ENCODE results near the gene EIF2S1. TPM values are rescaled to one million over a fixed set of nuclear protein-coding genes. Genes with fewer than 3 reads are reported as not detected.
A peak's percentile ranks its signal among the peaks of the same experiment; 100 is the strongest.

EIF2S1 gene
- total RNA-seq, 1 experiment from 2014 or later, result 116 TPM

DNA sequence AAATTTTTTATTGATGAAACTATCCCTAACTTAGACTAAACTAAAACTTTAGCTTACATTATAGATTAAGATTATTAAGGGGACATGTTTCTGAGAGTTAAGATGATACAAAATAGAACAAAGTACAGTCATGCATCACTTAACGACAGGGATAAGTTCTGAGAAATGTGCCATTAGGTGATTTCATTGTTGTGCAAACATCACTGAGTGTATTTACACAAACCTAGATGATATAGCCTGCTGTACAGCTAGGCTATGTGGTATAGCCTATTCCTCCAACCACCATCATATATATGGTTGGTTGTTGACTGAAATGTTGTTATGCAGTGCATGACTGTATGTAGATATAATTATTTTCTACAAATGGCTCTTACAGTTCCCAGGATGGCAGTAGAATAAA is 47.0 kb upstream of the EIF2S1 start:
- POLR2A ChIA-PET, result no interaction called here
- ATAC-seq (peak; percentile 53; the same call in 1 of the 2 replicates), DNase-seq (ENCODE audit: low read depth, low spot score) (no peak)

DNA sequence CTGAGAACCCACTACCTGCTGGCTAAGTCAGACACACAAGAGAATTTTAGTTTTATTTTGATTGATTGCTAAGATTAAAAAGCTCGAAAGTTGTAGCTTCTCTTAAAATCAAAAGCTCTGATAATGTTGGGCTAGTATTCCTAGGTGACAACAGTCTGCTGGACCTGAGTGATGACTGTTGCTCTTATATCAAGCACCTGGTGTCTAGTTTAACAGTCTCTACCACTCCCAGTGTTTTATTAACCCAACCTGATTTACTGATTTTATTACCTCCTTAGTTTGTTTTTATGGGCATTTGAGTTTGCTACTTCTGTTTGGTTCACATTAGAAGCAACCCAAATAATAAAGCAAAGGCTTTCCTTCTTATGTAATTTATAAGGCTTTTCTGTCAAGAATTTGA is 42.3 kb upstream of the EIF2S1 start:
- TF ChIP-seq POLR2AphosphoS5 (IDR thresholded peaks at IDR 0.05; ENCODE audit: low read depth, low read length) (no peak), TCF7L2 (IDR thresholded peaks at IDR 0.05; ENCODE audit: low read depth, low read length) (no peak), SIN3A (IDR thresholded peaks at IDR 0.05; ENCODE audit: borderline replicate concordance, insufficient read depth, low read depth, low read length) (no peak)
- TF ChIP-seq, protein P1, sequence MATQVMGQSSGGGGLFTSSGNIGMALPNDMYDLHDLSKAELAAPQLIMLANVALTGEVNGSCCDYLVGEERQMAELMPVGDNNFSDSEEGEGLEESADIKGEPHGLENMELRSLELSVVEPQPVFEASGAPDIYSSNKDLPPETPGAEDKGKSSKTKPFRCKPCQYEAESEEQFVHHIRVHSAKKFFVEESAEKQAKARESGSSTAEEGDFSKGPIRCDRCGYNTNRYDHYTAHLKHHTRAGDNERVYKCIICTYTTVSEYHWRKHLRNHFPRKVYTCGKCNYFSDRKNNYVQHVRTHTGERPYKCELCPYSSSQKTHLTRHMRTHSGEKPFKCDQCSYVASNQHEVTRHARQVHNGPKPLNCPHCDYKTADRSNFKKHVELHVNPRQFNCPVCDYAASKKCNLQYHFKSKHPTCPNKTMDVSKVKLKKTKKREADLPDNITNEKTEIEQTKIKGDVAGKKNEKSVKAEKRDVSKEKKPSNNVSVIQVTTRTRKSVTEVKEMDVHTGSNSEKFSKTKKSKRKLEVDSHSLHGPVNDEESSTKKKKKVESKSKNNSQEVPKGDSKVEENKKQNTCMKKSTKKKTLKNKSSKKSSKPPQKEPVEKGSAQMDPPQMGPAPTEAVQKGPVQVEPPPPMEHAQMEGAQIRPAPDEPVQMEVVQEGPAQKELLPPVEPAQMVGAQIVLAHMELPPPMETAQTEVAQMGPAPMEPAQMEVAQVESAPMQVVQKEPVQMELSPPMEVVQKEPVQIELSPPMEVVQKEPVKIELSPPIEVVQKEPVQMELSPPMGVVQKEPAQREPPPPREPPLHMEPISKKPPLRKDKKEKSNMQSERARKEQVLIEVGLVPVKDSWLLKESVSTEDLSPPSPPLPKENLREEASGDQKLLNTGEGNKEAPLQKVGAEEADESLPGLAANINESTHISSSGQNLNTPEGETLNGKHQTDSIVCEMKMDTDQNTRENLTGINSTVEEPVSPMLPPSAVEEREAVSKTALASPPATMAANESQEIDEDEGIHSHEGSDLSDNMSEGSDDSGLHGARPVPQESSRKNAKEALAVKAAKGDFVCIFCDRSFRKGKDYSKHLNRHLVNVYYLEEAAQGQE (IDR thresholded peaks at IDR 0.05; ENCODE audit: insufficient read depth in 1 of 2, low read depth in 2 of 2, low read length in 1 of 2), result no peak
- TF ChIP-seq, protein P2, sequence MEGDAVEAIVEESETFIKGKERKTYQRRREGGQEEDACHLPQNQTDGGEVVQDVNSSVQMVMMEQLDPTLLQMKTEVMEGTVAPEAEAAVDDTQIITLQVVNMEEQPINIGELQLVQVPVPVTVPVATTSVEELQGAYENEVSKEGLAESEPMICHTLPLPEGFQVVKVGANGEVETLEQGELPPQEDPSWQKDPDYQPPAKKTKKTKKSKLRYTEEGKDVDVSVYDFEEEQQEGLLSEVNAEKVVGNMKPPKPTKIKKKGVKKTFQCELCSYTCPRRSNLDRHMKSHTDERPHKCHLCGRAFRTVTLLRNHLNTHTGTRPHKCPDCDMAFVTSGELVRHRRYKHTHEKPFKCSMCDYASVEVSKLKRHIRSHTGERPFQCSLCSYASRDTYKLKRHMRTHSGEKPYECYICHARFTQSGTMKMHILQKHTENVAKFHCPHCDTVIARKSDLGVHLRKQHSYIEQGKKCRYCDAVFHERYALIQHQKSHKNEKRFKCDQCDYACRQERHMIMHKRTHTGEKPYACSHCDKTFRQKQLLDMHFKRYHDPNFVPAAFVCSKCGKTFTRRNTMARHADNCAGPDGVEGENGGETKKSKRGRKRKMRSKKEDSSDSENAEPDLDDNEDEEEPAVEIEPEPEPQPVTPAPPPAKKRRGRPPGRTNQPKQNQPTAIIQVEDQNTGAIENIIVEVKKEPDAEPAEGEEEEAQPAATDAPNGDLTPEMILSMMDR (IDR thresholded peaks at IDR 0.05), result no peak
- CTCF ChIA-PET, result no interaction called here
- BruUV-seq (replicated peaks), result no TSS peak
- in situ Hi-C loops (cut with HindIII; ENCODE audit: low pct_unique_long_range_greater_than_20kb, low sequenced_read_pairs) (no loop called here), intact Hi-C loops (cut with micrococcal nuclease; ENCODE audit: unreplicated experiment) (no loop called here)
- POLR2A ChIA-PET, result no interaction called here
- Histone ChIP-seq H3K27me3 (ENCODE audit: control insufficient read depth, insufficient read depth, low read length) (no peaks in the 10 kb centered on the region), H3K27ac (ENCODE audit: low read length) (no peak overlapping the region), H3K4me1 (ENCODE audit: control insufficient read depth, insufficient read depth, low read length) (peaks cover 3% of the 10 kb centered on the region; the same call in 1 of the 2 replicates), H3K4me3 (ENCODE audit: low read depth in 2 of 2, low read length in 2 of 2) (no peak overlapping the region), H3K36me3 (ENCODE audit: control insufficient read depth, insufficient read depth, low read length) (peaks cover 48% of the 10 kb centered on the region), H3K9me3 (ENCODE audit: control insufficient read depth, insufficient read depth, low read depth, low read length) (no peaks in the 10 kb centered on the region)
- DNase-seq (ENCODE audit: low read depth, low spot score) (no peak), ATAC-seq (no peak)

More for the DNA sequence above, 47.0 kb upstream of the EIF2S1 start:
- peaks cover 11% of the 10 kb centered on the region; the same call in 1 of the 2 replicates for H3K4me1 ChIP-seq (ENCODE audit: control insufficient read depth, insufficient read depth, low read length)
- no peak overlapping the region for H3K4me3 ChIP-seq (ENCODE audit: low read depth in 2 of 2, low read length in 2 of 2)
- H3K36me3 ChIP-seq (ENCODE audit: control insufficient read depth, insufficient read depth, low read length), result peaks cover 27% of the 10 kb centered on the region
- H3K27ac ChIP-seq (ENCODE audit: low read length), result no peak overlapping the region
- CTCF ChIA-PET, result no interaction called here
- H3K9me3 ChIP-seq (ENCODE audit: control insufficient read depth, insufficient read depth, low read depth, low read length), result no peaks in the 10 kb centered on the region
- in situ Hi-C loops (cut with HindIII; ENCODE audit: low pct_unique_long_range_greater_than_20kb, low sequenced_read_pairs), result no loop called here
- intact Hi-C loops (cut with micrococcal nuclease; ENCODE audit: unreplicated experiment), result no loop called here
- H3K27me3 ChIP-seq (ENCODE audit: control insufficient read depth, insufficient read depth, low read length), result no peaks in the 10 kb centered on the region
- TF ChIP-seq, protein P1 (IDR thresholded peaks at IDR 0.05; ENCODE audit: insufficient read depth in 1 of 2, low read depth in 2 of 2, low read length in 1 of 2), result no peak
- no peak for TF ChIP-seq SIN3A (IDR thresholded peaks at IDR 0.05; ENCODE audit: borderline replicate concordance, insufficient read depth, low read depth, low read length)
- TF ChIP-seq TCF7L2 (IDR thresholded peaks at IDR 0.05; ENCODE audit: low read depth, low read length), result no peak
- TF ChIP-seq, protein P2 (IDR thresholded peaks at IDR 0.05), result no peak
- TF ChIP-seq POLR2AphosphoS5 (IDR thresholded peaks at IDR 0.05; ENCODE audit: low read depth, low read length), result no peak
- no TSS peak for BruUV-seq (replicated peaks)

All from Panc1 (cell line).